CD4-positive, alpha-beta T cell treated with Interferon alpha-2 for 1 hour (primary cell): Measurements from ENCODE around the gene HHATL.
"Not testable (repeated sequence)": the region's sequence is repeated elsewhere in the genome, so short reads cannot be mapped to it uniquely, and the experiment has no call there.

ENCODE experiments used
- DNase-seq, 2 donors: peaks; one replicate each; pipeline ENCODE4 v3.0.0-alpha.2; 2020 to 2022

Gene HHATL

DNA sequence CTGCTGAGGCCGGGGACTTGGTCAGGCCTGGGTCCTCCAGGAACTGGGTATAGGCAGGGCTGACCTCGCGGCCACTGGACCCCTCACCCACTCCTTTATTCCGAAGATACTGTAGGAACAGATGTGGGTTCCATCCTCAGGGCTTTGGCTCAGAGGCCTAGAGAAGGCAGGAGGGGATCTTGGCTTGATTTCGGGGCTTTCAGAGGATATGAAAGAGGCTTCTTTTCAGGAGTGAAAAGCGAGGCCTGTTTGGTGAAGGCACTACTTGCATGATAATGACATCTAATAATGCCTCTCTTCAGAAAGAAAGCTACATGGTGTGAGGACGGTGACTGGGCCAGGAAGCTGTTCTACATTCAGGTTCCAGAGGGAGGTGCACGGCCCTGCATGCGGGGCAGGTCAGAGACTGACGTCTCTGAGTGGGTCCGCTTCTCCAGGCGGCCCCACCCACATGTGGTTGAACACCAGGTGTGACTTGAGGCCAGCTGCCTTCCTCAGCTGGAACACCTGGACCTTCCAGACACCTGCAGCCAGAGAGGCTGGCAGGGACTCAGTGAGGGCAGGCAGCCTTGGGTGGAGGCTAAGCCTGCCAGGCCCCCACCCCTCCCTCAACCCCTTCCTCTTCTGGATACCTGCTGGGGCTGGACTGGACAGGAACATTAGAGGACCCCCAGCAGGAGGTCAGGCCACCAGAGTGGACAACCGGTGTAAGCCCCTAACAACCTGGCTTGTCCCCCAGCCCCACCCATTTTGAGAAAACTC is 31.1 kb upstream of the HHATL start:
- DNase-seq, result no peak

DNA sequence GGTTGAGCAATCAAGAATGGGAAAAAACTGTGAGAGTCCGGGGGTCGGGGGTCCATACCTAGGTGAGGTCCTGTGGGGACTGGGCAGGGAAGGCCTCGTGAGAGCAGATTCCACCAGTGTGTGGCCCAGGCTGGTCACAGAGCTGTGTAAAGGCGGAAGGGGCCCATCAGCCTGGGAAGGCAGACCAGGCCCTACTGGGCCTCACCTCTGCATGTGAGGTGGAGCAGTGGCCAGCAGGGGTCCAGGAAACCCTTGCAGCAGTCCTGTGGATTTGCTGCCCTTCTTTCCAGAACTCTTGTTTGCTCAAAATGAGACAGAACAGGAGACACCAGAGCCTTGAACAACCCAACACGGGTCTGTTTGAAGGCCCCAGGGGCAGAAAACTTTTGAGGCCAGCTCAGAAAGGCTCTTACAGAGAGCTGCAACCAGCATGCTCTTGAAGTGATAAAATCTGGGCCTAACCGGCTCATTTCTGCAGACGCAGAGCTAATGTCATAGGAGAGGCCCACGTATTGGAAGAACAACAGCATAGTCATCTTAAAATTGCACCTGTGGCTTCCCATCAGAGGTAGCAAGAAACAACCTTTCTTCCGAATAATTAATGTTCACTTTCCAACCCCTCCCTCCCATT is 30.3 kb upstream of the HHATL start:
- no peak for DNase-seq

DNA sequence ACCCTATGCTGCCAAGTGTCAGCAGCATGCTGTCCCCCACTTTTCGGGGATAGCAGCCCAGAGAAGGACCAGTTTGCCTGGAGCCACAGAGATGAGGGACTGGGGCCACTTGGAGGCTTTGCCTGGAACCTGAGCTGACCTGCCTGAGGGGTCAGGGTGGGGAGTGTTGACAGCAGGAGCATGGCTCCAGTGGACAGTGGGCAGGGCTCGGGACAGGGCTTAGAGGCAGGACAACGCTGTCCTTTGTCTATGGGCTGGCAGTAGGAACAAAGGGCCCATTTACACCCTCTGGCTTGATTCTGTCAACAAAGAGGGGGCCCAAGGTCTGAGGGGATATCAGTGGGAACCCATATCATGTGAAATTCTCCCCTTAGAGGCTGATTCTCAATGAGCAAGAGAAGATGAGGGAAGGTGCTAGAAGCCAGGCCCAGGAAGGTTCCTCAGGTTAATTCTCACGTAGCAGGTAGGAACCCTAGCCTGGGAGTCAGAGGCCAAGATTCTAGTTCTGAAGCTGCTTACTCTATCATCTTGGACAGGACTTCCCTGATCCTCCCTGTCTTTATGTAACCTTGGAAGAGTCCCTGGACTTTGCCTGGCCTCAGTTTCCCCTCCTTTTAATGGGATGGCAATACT is 29.7 kb upstream of the HHATL start:
- no peak for DNase-seq

DNA sequence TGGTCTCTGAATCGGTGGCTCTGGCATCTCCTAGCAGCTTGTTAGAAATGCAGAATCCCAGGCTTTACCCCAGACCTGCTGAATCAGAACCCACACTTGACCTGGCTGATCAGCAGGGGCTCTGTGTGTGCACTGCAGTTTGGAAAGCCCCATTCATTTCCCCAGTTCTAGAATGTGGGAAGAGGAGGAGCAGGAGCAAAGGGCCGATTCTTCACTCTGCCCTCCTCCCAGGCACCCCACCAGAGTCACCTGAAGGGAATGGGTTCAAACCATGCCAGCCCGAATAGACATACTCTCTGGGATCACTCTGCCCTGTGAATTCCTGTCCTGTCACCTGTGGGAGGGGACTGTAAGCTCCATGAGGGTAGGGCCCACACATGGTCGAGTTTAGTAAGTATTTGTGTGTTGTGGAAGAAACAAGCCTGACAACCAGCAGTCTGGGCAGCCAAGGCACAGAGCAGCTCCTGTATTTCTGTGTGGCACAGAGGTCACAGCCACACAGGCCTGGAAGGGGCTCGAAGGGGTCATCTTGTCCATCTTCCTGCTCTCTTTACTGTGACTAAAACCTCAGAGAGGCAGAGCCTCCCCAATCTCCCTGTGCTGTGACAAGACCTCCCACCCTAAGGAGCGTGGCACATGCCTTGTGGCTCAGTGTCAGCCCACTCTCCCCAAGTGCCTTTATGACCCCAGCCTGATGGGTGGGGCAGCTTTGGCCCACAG is 29.0 kb upstream of the HHATL start:
- DNase-seq, result no peak

DNA sequence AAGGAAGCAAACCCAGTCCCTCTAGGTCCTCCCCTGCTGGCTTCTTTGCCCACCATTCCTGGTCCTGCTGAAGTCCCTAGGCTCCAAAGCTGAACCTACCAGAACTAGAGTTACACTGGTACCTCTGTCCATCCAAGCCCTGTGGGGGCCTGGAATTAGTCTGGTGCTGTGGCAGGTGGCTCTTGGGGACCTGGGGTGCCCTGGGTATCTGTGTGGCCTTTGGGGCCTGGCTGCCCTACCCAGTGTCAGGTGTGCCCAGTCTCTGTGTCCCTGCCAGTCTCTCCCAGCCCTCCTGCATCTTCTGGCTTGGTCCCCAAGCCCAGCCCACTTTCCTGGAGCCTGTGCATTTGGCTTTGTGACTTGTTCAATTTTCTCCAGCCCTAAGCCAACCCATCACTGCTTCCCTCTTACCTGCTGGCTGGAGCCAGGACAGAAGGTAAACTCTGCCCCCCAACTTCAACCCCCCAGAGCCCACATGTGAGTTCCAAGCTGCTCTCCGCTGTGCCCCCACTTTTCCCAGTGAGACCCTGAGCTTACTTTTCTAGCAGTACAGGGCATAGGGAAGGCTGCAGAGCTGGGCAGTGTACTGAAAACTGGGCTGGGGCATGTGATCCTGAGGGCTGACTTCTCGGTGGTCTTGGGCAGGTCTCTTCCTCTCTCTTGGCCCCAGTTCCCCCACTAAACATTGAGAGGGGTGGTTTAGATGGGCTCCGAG is 28.3 kb upstream of the HHATL start:
- DNase-seq, result no peak

DNA sequence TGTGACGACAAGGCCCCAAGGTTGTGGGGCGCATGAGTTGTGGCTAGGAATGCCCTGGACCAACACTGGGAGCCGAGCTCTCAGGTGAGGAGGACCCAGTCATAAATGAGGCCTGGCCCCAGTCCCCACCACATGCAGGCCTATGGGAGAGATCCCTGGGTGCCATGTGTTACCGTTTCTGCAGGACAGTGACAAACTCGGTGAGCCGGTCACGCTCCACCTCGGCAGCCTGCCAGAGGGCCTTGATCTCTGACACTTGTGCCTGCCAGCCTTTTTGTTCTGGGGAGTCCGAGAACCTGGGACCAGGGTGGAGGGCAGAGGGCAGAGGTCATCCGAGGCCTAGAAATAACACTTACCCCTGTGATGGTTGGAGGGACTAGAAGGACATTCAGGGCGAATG is 27.7 kb upstream of the HHATL start:
- no peak for DNase-seq

DNA sequence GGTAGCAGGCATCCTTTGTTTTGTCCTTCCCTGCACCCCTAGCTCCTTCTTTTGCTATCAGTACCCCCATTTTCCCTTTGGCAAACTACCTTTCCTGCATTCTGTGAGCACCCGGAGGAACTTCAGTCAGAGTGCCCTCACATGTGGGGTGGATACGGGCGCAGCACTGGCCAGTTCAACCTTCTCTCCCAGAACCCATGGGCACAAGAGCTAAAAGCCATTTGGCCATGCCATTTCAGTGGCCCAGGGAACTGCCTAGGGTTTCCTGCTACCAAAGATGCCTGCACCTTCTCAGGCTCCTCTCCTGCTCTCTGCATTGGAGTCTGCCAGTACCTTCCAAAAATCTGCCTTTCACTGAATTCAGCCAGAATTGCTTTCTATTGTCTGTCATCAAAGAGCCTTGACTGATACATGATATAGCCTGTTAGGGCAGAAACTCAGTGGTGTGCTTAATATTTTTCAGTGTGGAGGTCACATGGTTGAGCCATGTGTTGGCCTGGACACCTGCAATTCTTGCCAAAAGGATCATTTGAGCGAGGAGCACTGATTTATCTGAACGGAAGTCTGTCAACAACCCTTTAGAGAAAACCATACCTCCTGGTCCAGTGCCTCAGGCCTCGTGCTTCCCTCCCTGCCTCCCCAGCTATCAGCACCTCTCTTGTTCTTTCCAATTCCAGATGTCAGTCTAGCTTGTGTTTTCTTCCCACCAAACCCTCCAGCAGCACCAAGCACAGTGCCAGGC is 27.0 kb upstream of the HHATL start:
- DNase-seq, result no peak

DNA sequence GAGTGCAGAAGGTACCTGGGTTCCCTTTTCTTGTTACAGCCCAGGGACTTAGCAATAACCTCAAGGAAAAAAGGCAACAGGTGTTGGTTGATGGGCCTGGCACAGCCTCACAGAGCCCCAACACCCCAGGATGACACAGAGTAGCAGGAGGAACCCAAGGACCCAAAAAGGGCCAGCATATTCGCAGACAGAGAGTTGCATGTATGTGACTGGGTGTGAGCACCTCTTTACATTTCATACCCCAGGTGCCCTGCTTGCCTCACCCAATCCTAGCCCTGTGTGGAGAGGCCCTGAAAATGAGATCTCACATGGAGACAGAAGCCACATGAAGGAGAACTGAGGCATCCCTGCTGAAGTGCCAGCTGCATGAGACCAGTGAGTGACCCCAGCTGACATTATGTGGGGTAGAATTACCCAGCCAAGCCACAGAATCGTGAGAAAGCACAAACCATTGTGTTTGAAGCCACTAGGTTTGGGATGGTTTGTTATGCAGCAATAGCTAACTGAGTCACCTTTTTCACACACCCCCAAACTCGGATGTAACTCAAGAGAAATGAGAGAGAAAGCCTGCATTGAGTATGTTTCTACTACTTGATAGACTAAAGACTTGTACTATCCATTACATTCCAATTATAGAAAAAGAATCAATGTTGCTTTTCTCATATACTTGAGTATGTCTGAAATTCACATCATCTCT is 26.2 kb upstream of the HHATL start:
- no peak for DNase-seq

DNA sequence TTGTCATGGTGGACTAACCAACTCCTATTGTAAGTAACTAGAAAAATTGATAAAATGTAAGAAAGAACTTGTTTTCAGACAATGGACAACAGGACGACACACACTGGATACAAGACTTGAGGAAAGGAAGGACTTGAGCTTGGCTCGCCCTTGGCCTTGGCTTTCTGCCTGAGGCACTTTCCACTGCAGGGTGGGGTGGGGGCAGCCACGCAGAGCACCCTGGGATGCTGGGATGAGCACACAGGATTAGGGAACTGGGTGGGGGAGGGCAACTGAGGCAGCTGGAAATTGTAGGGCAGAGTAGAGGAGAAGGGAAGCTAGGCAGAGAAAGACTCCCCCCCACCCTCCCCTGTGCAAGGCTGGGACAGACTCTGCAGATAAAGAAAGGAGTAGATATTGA is 25.5 kb upstream of the HHATL start:
- no peak for DNase-seq

DNA sequence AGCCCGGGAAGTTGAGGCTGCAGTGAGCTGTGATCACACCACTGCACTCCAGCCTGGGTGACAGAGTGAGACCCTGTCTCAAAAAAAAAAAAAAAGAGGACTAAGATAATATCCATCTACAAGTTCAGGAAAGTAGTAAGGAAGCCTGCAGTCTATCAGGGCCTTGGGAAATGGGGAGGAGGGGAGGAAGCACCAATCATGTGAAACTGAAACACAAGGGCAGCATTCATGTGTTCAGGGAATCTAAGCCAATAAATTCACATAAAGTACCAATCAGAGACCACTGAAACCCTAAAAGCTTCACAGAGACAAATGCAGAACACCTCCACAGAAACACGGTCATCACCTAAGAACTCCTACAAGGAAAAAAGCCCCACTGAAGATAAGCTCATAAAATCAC is 22.9 kb upstream of the HHATL start:
- no peak for DNase-seq

DNA sequence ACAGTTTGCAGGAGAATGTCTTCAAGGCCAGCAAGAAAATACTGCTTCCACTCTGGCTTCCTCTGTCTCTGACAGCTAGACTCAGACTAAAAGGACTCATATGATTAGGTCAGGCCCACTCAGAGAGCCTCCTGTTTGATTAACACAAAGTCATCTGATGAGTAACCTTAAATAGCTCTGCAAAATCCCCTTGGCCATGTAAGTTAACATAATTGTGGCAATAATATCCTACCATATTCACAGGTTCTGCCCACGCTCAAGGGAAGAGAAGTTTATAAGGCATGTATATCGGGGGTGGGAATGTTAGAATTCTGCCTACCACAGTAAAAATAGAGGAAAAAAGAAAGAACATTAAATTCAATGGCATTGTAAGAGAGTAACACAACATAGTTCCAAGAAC is 20.6 kb upstream of the HHATL start:
- no peak for DNase-seq

DNA sequence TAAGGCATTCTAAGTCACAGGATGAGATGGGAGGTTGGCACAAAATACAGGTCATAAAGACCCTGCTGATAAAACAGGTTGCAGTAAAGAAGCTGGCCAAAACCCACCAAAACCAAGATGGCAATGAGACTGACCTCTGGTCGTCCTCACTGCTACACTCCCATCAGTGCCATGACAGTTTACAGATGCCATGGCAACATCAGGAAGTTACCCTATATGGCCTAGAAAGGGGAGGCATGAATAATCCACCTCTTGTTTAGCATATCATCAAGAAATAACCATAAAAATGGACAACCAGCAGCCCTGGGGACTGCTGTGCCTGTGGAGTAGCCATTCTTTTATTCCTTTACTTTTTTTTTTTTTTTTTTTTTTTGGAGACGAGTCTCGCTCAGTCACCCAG is 19.8 kb upstream of the HHATL start:
- not testable (repeated sequence) for DNase-seq

DNA sequence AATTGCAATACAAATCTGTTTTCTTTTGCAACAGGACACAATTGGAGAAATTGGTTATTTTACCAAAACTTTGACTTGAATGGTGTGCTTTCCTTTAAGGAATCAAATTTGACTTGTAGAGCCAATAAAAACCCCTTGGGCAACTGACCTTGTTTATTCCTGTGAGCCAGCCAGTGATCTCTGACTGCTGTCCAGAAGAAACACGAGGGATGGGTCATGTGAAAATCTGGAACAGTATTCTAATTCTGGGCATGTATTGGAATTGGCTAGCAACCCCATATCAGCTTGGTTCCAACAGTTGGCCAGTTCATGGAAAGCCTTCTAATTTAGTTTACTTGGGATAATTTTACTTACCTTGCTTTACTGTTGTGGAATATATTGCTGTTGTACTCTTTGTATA is 19.1 kb upstream of the HHATL start:
- no peak for DNase-seq

DNA sequence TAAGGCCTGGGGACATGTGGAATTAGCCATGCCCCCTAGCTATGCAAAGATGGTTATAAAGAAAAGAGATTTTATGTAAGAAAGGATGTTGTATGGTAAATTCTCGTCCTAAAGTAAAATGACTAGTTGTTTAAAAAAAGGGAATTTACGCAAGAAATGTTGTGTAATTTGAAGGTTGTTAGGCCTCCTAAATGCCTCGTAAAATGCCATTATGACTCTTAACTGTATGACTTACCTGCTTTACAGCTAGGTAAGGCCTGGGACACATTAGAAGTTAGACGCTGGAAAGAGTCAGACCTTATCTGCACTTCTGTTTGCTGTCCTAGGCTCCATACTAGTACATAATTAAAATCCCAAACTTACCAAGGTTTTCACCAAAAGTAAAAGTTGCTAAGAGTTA is 17.5 kb upstream of the HHATL start:
- no peak for DNase-seq

DNA sequence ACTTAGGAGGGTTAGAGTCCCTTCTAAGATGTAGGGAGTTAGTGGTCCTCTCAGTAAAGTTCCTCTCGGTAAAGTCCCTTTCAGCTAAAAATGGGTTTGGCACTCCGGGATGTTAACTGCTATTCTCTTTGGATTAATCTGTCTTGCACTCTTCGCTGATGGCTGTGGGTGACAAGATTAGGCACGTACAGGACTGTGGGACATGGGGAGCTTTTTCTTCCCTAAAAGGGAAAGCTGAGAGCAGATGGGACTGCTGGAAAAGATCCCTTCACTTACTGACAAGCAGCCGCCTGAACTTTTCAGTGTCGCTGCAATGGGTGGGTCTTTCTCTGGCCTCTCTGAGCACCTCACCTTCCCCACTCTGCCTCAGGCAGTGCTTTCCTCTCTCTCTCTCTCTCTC is 16.4 kb upstream of the HHATL start:
- DNase-seq, result no peak

DNA sequence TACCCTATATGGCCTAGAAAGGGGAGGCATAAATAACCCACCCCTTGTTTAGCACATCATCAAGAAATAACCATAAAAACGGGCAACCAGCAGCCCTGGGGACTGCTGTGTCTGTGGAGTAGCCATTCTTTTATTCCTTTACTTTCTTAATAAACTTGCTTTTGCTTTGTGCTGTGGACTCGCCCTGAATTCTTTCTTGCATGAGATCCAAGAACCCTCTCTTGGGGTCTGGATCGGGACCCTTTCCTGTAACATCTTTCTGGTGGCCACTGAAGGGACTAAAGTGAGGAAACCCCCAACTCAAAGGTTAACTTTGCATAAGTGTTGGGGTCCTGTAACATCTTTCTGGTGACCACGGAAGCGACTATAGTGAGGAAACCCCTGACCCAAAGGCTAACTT is 15.7 kb upstream of the HHATL start:
- DNase-seq, result no peak

DNA sequence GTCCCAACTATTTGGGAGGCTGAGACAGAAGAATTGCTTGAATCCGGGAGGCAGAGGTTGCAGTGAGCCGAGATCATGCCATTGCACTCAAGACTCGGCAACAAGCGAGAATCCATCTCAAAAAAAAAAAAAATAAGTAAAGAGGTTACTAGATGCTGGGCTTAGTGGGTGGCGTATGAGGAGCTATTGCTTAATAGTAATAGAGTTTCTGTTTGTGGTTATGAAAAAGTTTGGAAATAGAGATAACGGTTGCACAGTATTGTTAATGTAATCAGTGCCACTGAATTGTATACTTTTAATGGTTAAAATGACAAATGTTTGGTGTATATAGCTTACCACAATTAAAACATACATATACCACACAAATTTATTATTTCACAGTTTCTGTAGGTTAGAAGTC is 14.7 kb upstream of the HHATL start:
- no peak for DNase-seq

DNA sequence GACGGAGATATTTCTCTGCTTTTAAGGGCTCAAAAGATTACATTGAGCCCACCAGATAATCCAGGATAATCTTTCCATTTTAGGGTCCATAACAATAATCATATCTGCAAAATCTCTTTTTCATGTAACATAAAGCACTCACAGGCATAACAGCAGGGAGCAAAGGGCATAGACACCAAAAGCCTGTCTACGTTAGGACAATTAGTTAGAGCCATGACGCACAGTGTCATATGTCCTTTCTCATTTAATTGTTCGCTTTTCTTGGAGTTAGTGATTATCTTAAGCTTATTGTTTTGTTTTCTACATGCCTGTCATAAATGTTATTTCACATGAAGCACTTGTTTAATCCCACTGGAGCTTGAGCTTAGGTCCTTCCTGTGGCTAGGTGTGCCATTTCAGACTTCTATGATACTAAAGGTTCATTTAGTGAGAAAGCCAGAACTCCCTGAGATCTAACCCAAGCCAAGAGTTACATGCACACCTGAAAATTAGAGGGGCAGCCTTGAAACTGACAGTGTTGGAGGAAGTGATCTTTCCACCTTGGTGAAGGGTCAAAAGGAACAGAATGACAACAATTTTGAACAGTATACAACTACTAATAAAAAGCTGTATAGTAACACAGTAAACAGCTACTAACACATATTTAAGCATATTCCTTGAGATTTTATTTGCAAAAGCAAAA is 11.7 kb upstream of the HHATL start:
- DNase-seq, result no peak

DNA sequence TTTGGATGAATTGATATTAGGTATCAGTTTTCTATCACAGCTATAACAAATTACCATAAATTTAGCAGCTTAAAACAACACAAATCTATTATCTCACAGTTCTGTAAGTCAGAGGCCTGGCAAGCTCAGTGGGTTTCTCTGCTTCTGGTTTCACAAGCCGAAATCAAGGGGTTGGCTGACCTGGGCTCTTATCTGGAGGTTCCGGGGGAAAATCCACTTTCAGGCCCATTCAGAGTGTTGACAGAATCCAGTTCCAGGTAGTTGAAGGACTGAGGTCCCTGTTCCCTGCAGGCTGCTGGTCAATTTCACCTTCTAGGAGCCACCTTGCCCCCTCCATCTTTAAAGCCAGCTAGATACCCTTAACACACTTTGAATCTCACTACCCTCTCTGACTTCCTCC is 11.1 kb upstream of the HHATL start:
- no peak for DNase-seq

DNA sequence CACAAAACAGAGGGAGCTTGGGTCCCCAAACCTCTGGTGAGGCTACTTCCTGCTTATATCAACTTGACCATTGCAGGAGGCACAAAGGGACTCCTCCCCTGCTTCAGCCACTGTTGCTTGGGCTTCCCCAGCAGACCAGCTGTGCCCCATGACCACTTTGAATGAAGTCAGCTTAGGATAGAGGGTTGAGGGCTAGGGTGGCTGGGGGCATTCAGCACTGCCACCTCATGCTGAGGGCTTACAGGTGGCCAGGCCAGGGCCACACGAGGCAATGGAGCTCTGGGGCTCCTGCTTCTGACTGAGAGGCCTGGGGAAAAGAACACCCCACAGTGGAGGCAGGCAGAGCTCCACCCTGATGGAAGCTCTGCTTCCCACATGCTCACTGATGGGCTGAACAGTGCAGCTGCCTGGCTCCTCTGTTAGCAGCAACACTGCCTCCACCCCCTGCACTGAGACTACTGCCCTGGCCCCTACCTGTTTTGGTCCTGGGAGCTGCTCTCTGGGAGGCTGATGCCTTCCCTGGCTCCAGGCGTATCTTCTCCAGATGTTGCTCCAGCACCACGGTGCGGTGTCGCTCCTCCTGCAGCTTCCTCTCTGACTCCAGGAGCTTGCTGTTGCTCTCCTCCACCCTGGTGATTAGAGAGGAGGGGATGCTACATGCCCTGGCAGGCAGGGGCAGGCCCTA is 10.2 kb upstream of the HHATL start:
- DNase-seq, result no peak

DNA sequence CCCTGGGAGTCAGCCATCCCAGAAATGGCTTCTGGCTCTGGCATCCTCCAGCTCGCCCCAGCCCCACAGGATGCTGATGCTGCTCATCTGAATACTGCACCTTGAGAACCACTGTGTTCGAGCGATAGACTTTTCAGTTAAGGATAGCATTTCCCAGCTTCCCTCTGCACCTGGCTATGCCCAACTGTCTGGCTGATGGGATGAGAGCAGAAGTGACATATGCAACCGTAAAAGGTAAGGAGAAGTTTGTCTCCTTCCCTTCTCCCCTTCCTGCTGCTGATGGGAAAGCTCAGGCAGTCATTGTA is 9.7 kb upstream of the HHATL start:
- DNase-seq, result no peak
